PC-3 (cell line): ENCODE data around the gene TMEM54. TPM values are rescaled to one million over a fixed set of nuclear protein-coding genes. Genes with fewer than 3 reads are reported as not detected.
A peak's percentile ranks its signal among the peaks of the same experiment; 100 is the strongest.

Source experiments
- ATAC-seq: fragments of 200-7000 bp; cut with Tn5 transposase; 2 replicates; pipeline ENCODE4 v1.9.1; 2020; ENCODE audit warnings: mild to moderate bottlenecking, moderate library complexity
- BruUV-seq: library from RNA; stranded (reverse); fragments of 400-500 nt; replicated peaks from 2 replicates; lab custom pipeline; 2021; lab: Mats Ljungman, UMichigan
- CTCF ChIA-PET: fragments of 300-600 bp; sonication (Branson Sonifier 250); formaldehyde crosslinking; loops from one replicate; lab custom pipeline; 2022; ENCODE audit warnings: antibody characterized with exemption; lab: Charles Lee
- POLR2A ChIA-PET: fragments of 300-600 bp; sonication (Branson Sonifier 250); formaldehyde crosslinking; loops from one replicate; lab custom pipeline; 2022; ENCODE audit warnings: antibody characterized with exemption; ENCODE audit not compliant: unreplicated experiment; lab: Charles Lee
- DNase-seq: peaks from one replicate; pipeline ENCODE4 v3.0.0-alpha.2; 2015
- H2AFZ ChIP-seq: fragments of 300-600 bp; sonication (generic); 2 replicates; pipeline ENCODE4 v1.6.0; 2016; ENCODE audit warnings: antibody characterized with exemption, low read length
- H3F3A ChIP-seq: fragments of 300-600 bp; sonication (generic); one replicate; pipeline ENCODE4 v1.6.0; 2017; ENCODE audit warnings: antibody characterized with exemption, low read length, control low read depth, mild to moderate bottlenecking; ENCODE audit not compliant: unreplicated experiment
- H3K27ac ChIP-seq: fragments of 300-600 bp; sonication (generic); 2 replicates; pipeline ENCODE4 v1.5.1; 2016; ENCODE audit warnings: mild to moderate bottlenecking, low read length
- H3K27me3 ChIP-seq: fragments of 300-600 bp; sonication (generic); 2 replicates; pipeline ENCODE4 v1.6.1; 2016; ENCODE audit warnings: low read length, mixed read lengths
- H3K36me3 ChIP-seq: fragments of 300-600 bp; sonication (generic); 2 replicates; pipeline ENCODE4 v1.6.1; 2016; ENCODE audit warnings: low read depth, mixed run types, low read length, mixed read lengths
- H3K4me1 ChIP-seq: fragments of 300-600 bp; sonication (generic); 2 replicates; pipeline ENCODE4 v1.5.1; 2016; ENCODE audit warnings: low read length; ENCODE audit not compliant: insufficient read depth
- H3K4me2 ChIP-seq: fragments of 300-600 bp; sonication (generic); 2 replicates; pipeline ENCODE4 v1.6.0; 2016; ENCODE audit warnings: low read length
- H3K4me3 ChIP-seq: fragments of 300-600 bp; sonication (generic); 2 replicates; pipeline ENCODE4 v1.5.1; 2016; ENCODE audit warnings: mild to moderate bottlenecking, low read length, mixed read lengths
- H3K79me2 ChIP-seq: fragments of 300-600 bp; sonication (generic); 2 replicates; pipeline ENCODE4 v1.6.1; 2017; ENCODE audit warnings: low read length, mixed read lengths
- H3K9ac ChIP-seq: fragments of 300-600 bp; sonication (generic); 2 replicates; pipeline ENCODE4 v1.6.0; 2016; ENCODE audit warnings: mild to moderate bottlenecking, low read length
- H3K9me2 ChIP-seq: fragments of 300-600 bp; sonication (generic); replicated peaks from 2 replicates; pipeline ENCODE4 v1.6.1; 2016; ENCODE audit warnings: mixed run types, low read length, mixed read lengths
- H3K9me3 ChIP-seq: fragments of 300-600 bp; sonication (generic); 2 replicates; pipeline ENCODE4 v1.6.1; 2016; ENCODE audit warnings: low read length, mixed read lengths
- H4K20me1 ChIP-seq: fragments of 300-600 bp; sonication (generic); 2 replicates; pipeline ENCODE4 v1.6.1; 2016; ENCODE audit warnings: low read length, mixed read lengths
- EZH2 ChIP-seq: fragments of 300-600 bp; sonication (generic); IDR thresholded peaks from one replicate; pipeline ENCODE4 v1.6.1; 2017; ENCODE audit warnings: antibody characterized with exemption, mild to moderate bottlenecking, low read length; ENCODE audit not compliant: unreplicated experiment
- EZH2phosphoT487 ChIP-seq: fragments of 300-600 bp; sonication (generic); IDR thresholded peaks from 2 replicates; pipeline ENCODE4 v1.6.1; 2018; ENCODE audit warnings: mild to moderate bottlenecking, antibody characterized with exemption, low read length, borderline replicate concordance
- intact Hi-C: fragments of 100-400 bp; cut with micrococcal nuclease; formaldehyde crosslinking; loops from 2 replicates; pipeline ENCODE4 v1.9.0; 2023
- total RNA-seq: library from RNA; depleted of rRNA; stranded (reverse); fragments of >200 nt; gene quantifications from 2 replicates; pipeline ENCODE4 v1.2.3, GENCODE V29; 2014
- TF ChIP-seq, protein P1 (sequence below): fragments of 300-600 bp; sonication (generic); conservative IDR thresholded peaks from 2 replicates; pipeline ENCODE4 v1.5.1; 2017; ENCODE audit warnings: antibody characterized with exemption, low read depth, mild to moderate bottlenecking, low read length

The TMEM54 gene
- total RNA-seq, 1 experiment from 2014 or later = 175 TPM

DNA sequence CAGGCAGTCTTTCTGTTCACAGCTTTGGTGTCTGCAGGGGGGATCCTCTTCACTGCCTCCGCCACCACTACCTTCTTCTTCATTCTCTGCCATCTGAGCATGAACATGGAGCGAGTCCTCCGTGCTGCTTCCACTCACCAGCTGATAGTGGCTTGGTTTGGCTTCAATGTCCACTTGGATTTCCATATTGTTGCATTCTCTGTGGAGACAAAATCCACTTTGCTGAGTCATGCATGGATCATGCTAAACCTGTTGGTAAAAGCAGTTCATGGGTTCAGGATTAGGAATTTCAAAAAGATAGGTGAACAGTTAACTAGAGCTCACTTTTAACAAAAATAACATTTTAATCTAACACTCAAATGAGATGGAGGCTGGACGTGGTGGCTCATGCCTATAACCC, 35.9 kb upstream of the TMEM54 start:
- H3K4me1 ChIP-seq = peaks cover 52% of the 10 kb centered on the region
- H3K36me3 ChIP-seq = peaks cover 16% of the 10 kb centered on the region
- DNase-seq = peak; percentile 54
- no TSS peak for BruUV-seq
- no peak overlapping the region for H2AFZ ChIP-seq
- no peak overlapping the region for H3K4me3 ChIP-seq
- H3K9ac ChIP-seq = no peak overlapping the region
- peak overlapping the region; percentile 10; the same call in 1 of the 2 replicates for H3K27ac ChIP-seq
- ChIA-PET CTCF (interaction anchor here (0.5 kb wide), 1 partner anchor 63 kb away, joined by 3 read pairs; no protein-coding TSS in a partner anchor), POLR2A (no interaction called here)
- no peaks in the 10 kb centered on the region for H3K79me2 ChIP-seq
- TF ChIP-seq EZH2phosphoT487 (no peak), EZH2 (no peak)
- TF ChIP-seq, protein P1, sequence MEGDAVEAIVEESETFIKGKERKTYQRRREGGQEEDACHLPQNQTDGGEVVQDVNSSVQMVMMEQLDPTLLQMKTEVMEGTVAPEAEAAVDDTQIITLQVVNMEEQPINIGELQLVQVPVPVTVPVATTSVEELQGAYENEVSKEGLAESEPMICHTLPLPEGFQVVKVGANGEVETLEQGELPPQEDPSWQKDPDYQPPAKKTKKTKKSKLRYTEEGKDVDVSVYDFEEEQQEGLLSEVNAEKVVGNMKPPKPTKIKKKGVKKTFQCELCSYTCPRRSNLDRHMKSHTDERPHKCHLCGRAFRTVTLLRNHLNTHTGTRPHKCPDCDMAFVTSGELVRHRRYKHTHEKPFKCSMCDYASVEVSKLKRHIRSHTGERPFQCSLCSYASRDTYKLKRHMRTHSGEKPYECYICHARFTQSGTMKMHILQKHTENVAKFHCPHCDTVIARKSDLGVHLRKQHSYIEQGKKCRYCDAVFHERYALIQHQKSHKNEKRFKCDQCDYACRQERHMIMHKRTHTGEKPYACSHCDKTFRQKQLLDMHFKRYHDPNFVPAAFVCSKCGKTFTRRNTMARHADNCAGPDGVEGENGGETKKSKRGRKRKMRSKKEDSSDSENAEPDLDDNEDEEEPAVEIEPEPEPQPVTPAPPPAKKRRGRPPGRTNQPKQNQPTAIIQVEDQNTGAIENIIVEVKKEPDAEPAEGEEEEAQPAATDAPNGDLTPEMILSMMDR = no peak
- no peaks in the 10 kb centered on the region for H3K9me3 ChIP-seq
- H3K9me2 ChIP-seq = no peaks in the 10 kb centered on the region
- H4K20me1 ChIP-seq = no peaks in the 10 kb centered on the region
- intact Hi-C loops = no loop called here
- no peak overlapping the region for H3K4me2 ChIP-seq
- no peaks in the 10 kb centered on the region for H3F3A ChIP-seq
- no peaks in the 10 kb centered on the region for H3K27me3 ChIP-seq
- no peak for ATAC-seq

DNA sequence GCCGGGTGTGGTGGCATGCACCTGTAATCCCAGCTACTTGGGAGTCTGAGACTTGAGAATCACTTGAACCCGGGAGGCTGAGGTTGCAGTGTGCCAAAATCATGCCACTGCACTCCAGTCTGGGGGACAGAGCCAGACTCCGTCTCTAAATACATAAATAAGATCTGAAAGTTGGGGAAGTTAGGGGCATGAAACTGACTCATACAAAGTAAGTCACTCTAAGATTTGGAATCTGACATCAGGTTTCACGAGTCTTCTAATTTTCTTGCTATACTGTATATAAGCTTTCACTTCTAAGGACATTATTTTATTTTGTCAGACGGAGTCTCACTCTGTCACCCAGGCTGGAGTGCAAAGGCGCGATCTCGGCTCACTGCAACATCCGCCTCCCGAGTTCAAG, 33.3 kb upstream of the TMEM54 start:
- ChIA-PET CTCF (interaction anchor here (0.5 to 1.2 kb wide), 3 partner anchors 18 to 121 kb away, joined by 3 to 6 read pairs (median 3); no protein-coding TSS in a partner anchor), POLR2A (no interaction called here)
- Histone ChIP-seq H3K79me2 (no peaks in the 10 kb centered on the region), H2AFZ (no peak overlapping the region), H3F3A (no peaks in the 10 kb centered on the region), H3K27me3 (no peaks in the 10 kb centered on the region), H4K20me1 (no peaks in the 10 kb centered on the region), H3K4me2 (no peak overlapping the region), H3K4me1 (peaks cover 34% of the 10 kb centered on the region), H3K4me3 (no peak overlapping the region), H3K9me2 (no peaks in the 10 kb centered on the region), H3K9ac (no peak overlapping the region), H3K9me3 (no peaks in the 10 kb centered on the region), H3K36me3 (peaks cover 15% of the 10 kb centered on the region), H3K27ac (peak overlapping the region; percentile 18; the same call in 1 of the 2 replicates)
- DNase-seq = no peak
- BruUV-seq = no TSS peak
- ATAC-seq = no peak
- TF ChIP-seq EZH2phosphoT487 = no peak
- TF ChIP-seq EZH2 = no peak
- TF ChIP-seq, protein P1 = no peak
- intact Hi-C loops = loop anchor here (5.0 kb wide), 1 partner anchor 58 kb away; no protein-coding TSS in a partner anchor

DNA sequence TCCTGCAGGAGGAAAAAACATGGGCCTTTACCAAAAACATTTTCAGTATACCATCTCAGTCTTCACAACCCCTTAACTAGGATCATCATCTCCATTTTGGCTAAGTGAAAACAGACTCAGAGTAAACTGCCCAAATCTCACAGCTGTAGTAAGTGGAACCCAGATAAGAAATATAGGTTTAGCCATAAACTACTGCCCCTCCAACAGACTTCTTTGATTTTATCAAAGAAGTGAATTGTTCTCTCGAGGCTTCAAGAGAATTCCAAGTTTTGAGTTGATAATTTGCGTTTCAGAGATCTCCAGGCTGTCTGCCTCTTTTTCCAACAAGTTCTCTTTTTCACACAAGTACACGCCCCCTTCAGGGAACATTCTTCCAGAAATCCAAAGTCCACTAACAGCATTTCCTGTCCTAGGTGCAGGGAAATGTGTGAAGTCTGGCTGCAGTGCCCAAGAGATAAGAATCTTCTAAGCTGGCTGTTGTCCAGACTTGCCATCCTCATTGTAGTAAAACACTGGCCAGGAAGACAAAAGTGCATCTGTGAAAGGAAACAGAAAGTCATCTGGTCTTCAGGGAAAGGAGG, 32.6 kb upstream of the TMEM54 start:
- CTCF ChIA-PET = interaction anchor here (0.5 to 1.2 kb wide), 5 partner anchors 19 to 152 kb away, joined by 3 to 10 read pairs (median 6); no protein-coding TSS in a partner anchor
- Histone ChIP-seq H3K9ac (no peak overlapping the region), H3K27me3 (no peaks in the 10 kb centered on the region), H3K79me2 (no peaks in the 10 kb centered on the region), H3K36me3 (peaks cover 15% of the 10 kb centered on the region), H3K27ac (peak overlapping the region; percentile 18; the same call in 1 of the 2 replicates), H3K4me3 (no peak overlapping the region), H3K4me1 (peaks cover 28% of the 10 kb centered on the region), H2AFZ (no peak overlapping the region), H3K4me2 (no peak overlapping the region), H3K9me2 (no peaks in the 10 kb centered on the region), H4K20me1 (no peaks in the 10 kb centered on the region), H3F3A (no peaks in the 10 kb centered on the region), H3K9me3 (no peaks in the 10 kb centered on the region)
- no peak for TF ChIP-seq EZH2phosphoT487
- no peak for TF ChIP-seq EZH2
- TF ChIP-seq, protein P1 = no peak
- peak; percentile 76 for DNase-seq
- ATAC-seq = peak; percentile 69
- TSS peak; percentile 15 for BruUV-seq
- intact Hi-C loops = loop anchor here (1.0 to 5.0 kb wide), 4 partner anchors 58 to 147 kb away; partner anchors contain the start of gene AZIN2
- POLR2A ChIA-PET = interaction anchor here (0.6 kb wide), 1 partner anchor 22 kb away, joined by 3 read pairs; no protein-coding TSS in a partner anchor
